ENCODE measurements around the gene C7orf25. TPM values are rescaled to one million over a fixed set of nuclear protein-coding genes. Genes with fewer than 3 reads are reported as not detected.

Gene C7orf25
- total RNA-seq, 2 donors from 2014 or later = 3.5 to 5.1 TPM

GRCh38 chr7:42939457-42940240 is 27.8 kb upstream of the C7orf25 start:
- H3K9me3 Mint-ChIP-seq = no peaks in the 10 kb centered on the region
- H3K27ac Mint-ChIP-seq = peak overlapping the region; percentile 17
- peaks cover 2 to 9% of the 10 kb centered on the region in 2 donors for H3K36me3 Mint-ChIP-seq (ENCODE audit: insufficient read depth in 2 of 2)
- DNase-seq (no peak), ATAC-seq (replicated peaks in 1 of 2) (peak; percentile 63 to 71)
- peaks cover 46% of the 10 kb centered on the region for H3K4me1 Mint-ChIP-seq (ENCODE audit: low read depth)
- peak overlapping the region; percentile 39 to 43 for H3K4me3 Mint-ChIP-seq
- no peaks in the 10 kb centered on the region for H3K27me3 Mint-ChIP-seq (ENCODE audit: low read depth)

- Mint-ChIP-seq H3K36me3 (ENCODE audit: insufficient read depth in 2 of 2) (peaks cover 8 to 18% of the 10 kb centered on the region in 2 donors), H3K9me3 (no peaks in the 10 kb centered on the region), H3K27me3 (ENCODE audit: low read depth) (no peaks in the 10 kb centered on the region), H3K4me3 (peak overlapping the region in 1 of 2 donors; percentile 33), H3K27ac (peak overlapping the region; percentile 80), H3K4me1 (ENCODE audit: low read depth) (peaks cover 56% of the 10 kb centered on the region)
- DNase-seq = no peak
- no peak for ATAC-seq (replicated peaks in 1 of 2)
These were observed 24.0 kb upstream of the C7orf25 start for GRCh38 chr7:42935861-42936260.

GRCh38 chr7:42934291-42934690 is 22.4 kb upstream of the C7orf25 start:
- Mint-ChIP-seq H3K36me3 (ENCODE audit: insufficient read depth in 2 of 2) (peaks cover 8 to 22% of the 10 kb centered on the region in 2 donors), H3K4me1 (ENCODE audit: low read depth) (peaks cover 49% of the 10 kb centered on the region), H3K27me3 (ENCODE audit: low read depth) (no peaks in the 10 kb centered on the region), H3K9me3 (no peaks in the 10 kb centered on the region), H3K27ac (peak overlapping the region; percentile 15), H3K4me3 (peak overlapping the region; percentile 96 to 100)
- ATAC-seq (replicated peaks in 1 of 2) = no peak
- DNase-seq = no peak

- peak overlapping the region; percentile 96 to 100 for H3K4me3 Mint-ChIP-seq
- H3K27ac Mint-ChIP-seq = peak overlapping the region; percentile 97
- H3K36me3 Mint-ChIP-seq (ENCODE audit: insufficient read depth in 2 of 2) = peaks cover 7 to 21% of the 10 kb centered on the region in 2 donors
- peak in 1 of 2 donors; percentile 12 for ATAC-seq (replicated peaks in 1 of 2)
- no peak for DNase-seq
- H3K4me1 Mint-ChIP-seq (ENCODE audit: low read depth) = peaks cover 59% of the 10 kb centered on the region
- H3K27me3 Mint-ChIP-seq (ENCODE audit: low read depth) = no peaks in the 10 kb centered on the region
- H3K9me3 Mint-ChIP-seq = no peaks in the 10 kb centered on the region
These were observed 21.1 kb upstream of the C7orf25 start for GRCh38 chr7:42932811-42933591.

- Mint-ChIP-seq H3K9me3 (no peaks in the 10 kb centered on the region), H3K4me3 (peak within 1 kb of the TSS; percentile 96 to 100), H3K27me3 (ENCODE audit: low read depth) (no peaks in the 10 kb centered on the region), H3K27ac (peak within 1 kb of the TSS; percentile 97), H3K36me3 (ENCODE audit: insufficient read depth in 2 of 2) (peaks cover 7 to 21% of the 10 kb centered on the region in 2 donors), H3K4me1 (ENCODE audit: low read depth) (peaks cover 65% of the 10 kb centered on the region)
- DNase-seq (peak; percentile 94 to 95), ATAC-seq (replicated peaks in 1 of 2) (peak; percentile 99 to 100)
These were observed 20.2 kb upstream of the C7orf25 start, which contains the start of the genes MRPL32 and PSMA2 for GRCh38 chr7:42931834-42932651. Gene MRPL32 (plus strand): TSS chr7:42932376. CDS start chr7:42932387, 11 bp downstream. Gene PSMA2 (minus strand): TSS chr7:42932174. CDS start chr7:42932158, 16 bp downstream.

GRCh38 chr7:42931447-42931833 is 19.6 kb upstream of the C7orf25 start:
- Mint-ChIP-seq H3K27me3 (ENCODE audit: low read depth) (no peaks in the 10 kb centered on the region), H3K27ac (peak overlapping the region; percentile 97), H3K4me3 (peak overlapping the region; percentile 96 to 100), H3K36me3 (ENCODE audit: insufficient read depth in 2 of 2) (peaks cover 7 to 18% of the 10 kb centered on the region in 2 donors), H3K9me3 (no peaks in the 10 kb centered on the region), H3K4me1 (ENCODE audit: low read depth) (peaks cover 66% of the 10 kb centered on the region)
- no peak for ATAC-seq (replicated peaks in 1 of 2)
- DNase-seq = peak in 1 of 2 donors; percentile 27

- H3K27me3 Mint-ChIP-seq (ENCODE audit: low read depth) = no peaks in the 10 kb centered on the region
- H3K4me3 Mint-ChIP-seq = peak overlapping the region; percentile 96 to 100
- H3K4me1 Mint-ChIP-seq (ENCODE audit: low read depth) = peaks cover 61% of the 10 kb centered on the region
These were observed 19.0 kb upstream of the C7orf25 start for GRCh38 chr7:42930889-42931288.

GRCh38 chr7:42929449-42929848 is 17.6 kb upstream of the C7orf25 start:
- Mint-ChIP-seq H3K36me3 (ENCODE audit: insufficient read depth in 2 of 2) (peaks cover 11 to 18% of the 10 kb centered on the region in 2 donors), H3K4me1 (ENCODE audit: low read depth) (peaks cover 64% of the 10 kb centered on the region), H3K4me3 (peak overlapping the region; percentile 77 to 100), H3K27me3 (ENCODE audit: low read depth) (no peaks in the 10 kb centered on the region), H3K27ac (peak overlapping the region; percentile 66), H3K9me3 (no peaks in the 10 kb centered on the region)
- DNase-seq (no peak), ATAC-seq (replicated peaks in 1 of 2) (no peak)

More at GRCh38 chr7:42930889-42931288, 19.0 kb upstream of the C7orf25 start:
- DNase-seq (no peak), ATAC-seq (replicated peaks in 1 of 2) (no peak)
- peak overlapping the region; percentile 97 for H3K27ac Mint-ChIP-seq
- H3K9me3 Mint-ChIP-seq = no peaks in the 10 kb centered on the region
- peaks cover 8 to 18% of the 10 kb centered on the region in 2 donors for H3K36me3 Mint-ChIP-seq (ENCODE audit: insufficient read depth in 2 of 2)

- H3K36me3 Mint-ChIP-seq (ENCODE audit: insufficient read depth in 2 of 2) = peaks cover 11 to 18% of the 10 kb centered on the region in 2 donors
- no peaks in the 10 kb centered on the region for H3K27me3 Mint-ChIP-seq (ENCODE audit: low read depth)
- ATAC-seq (replicated peaks in 1 of 2) (no peak), DNase-seq (no peak)
- H3K9me3 Mint-ChIP-seq = no peaks in the 10 kb centered on the region
- H3K27ac Mint-ChIP-seq = peak overlapping the region; percentile 66
- peaks cover 60% of the 10 kb centered on the region for H3K4me1 Mint-ChIP-seq (ENCODE audit: low read depth)
- H3K4me3 Mint-ChIP-seq = peak overlapping the region; percentile 43 to 77
These were observed 16.9 kb upstream of the C7orf25 start for GRCh38 chr7:42928754-42929153.

- Mint-ChIP-seq H3K36me3 (ENCODE audit: insufficient read depth in 2 of 2) (peaks cover 5 to 28% of the 10 kb centered on the region in 2 donors), H3K4me3 (no peak overlapping the region), H3K9me3 (no peaks in the 10 kb centered on the region), H3K4me1 (ENCODE audit: low read depth) (peaks cover 54% of the 10 kb centered on the region), H3K27ac (no peak overlapping the region), H3K27me3 (ENCODE audit: low read depth) (no peaks in the 10 kb centered on the region)
- ATAC-seq (replicated peaks in 1 of 2) (no peak), DNase-seq (no peak)
These were observed 14.3 kb upstream of the C7orf25 start for GRCh38 chr7:42926204-42926603.

GRCh38 chr7:42925630-42926029 is 13.8 kb upstream of the C7orf25 start:
- H3K4me1 Mint-ChIP-seq (ENCODE audit: low read depth) = peaks cover 54% of the 10 kb centered on the region
- no peak for DNase-seq

GRCh38 chr7:42924223-42924838 is 12.5 kb upstream of the C7orf25 start:
- DNase-seq (no peak), ATAC-seq (replicated peaks in 1 of 2) (peak in 1 of 2 donors; percentile 44)
- Mint-ChIP-seq H3K4me1 (ENCODE audit: low read depth) (peaks cover 47% of the 10 kb centered on the region), H3K27me3 (ENCODE audit: low read depth) (no peaks in the 10 kb centered on the region), H3K36me3 (ENCODE audit: insufficient read depth in 2 of 2) (peaks cover 10 to 38% of the 10 kb centered on the region in 2 donors), H3K9me3 (no peaks in the 10 kb centered on the region), H3K4me3 (peak overlapping the region in 1 of 2 donors; percentile 22), H3K27ac (peak overlapping the region; percentile 60)

More at GRCh38 chr7:42925630-42926029, 13.8 kb upstream of the C7orf25 start:
- Mint-ChIP-seq H3K4me3 (peak overlapping the region in 1 of 2 donors; percentile 4), H3K36me3 (ENCODE audit: insufficient read depth in 2 of 2) (peaks cover 7 to 31% of the 10 kb centered on the region in 2 donors), H3K27me3 (ENCODE audit: low read depth) (no peaks in the 10 kb centered on the region), H3K9me3 (no peaks in the 10 kb centered on the region), H3K27ac (peak overlapping the region; percentile 60)
- peak in 1 of 2 donors; percentile 45 for ATAC-seq (replicated peaks in 1 of 2)
